ENCODE results near the gene TEX14.
A peak's percentile ranks its signal among the peaks of the same experiment; 100 is the strongest.
"Not testable (repeated sequence)": the region's sequence is repeated elsewhere in the genome, so short reads cannot be mapped to it uniquely, and the experiment has no call there.

TEX14 gene

GRCh38 chr17:58565389-58566311 is 126.2 kb downstream of the TEX14 start:
- no peak for DNase-seq (ENCODE audit: low spot score)

DNA sequence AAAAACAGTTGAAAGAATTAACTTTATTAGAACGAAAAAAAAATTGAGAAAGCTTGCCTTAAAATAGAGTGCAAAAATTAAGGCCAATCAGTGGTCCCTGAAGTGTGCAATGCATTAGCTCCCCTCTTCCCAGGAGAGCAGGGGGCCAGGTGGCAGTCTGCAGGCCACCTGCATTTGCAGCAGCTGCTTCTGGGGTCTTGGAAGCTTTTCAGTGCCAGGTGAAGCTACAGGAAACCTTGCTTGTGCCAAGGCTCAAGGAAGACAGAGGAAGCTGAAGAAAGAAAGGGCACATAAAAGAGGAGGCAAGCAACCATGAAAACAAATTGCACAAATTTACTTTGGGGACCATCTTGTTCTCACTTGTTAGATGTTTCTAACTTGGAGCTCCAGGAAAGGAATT is 126.9 kb downstream of the TEX14 start:
- no peak for DNase-seq (ENCODE audit: low spot score)

DNA sequence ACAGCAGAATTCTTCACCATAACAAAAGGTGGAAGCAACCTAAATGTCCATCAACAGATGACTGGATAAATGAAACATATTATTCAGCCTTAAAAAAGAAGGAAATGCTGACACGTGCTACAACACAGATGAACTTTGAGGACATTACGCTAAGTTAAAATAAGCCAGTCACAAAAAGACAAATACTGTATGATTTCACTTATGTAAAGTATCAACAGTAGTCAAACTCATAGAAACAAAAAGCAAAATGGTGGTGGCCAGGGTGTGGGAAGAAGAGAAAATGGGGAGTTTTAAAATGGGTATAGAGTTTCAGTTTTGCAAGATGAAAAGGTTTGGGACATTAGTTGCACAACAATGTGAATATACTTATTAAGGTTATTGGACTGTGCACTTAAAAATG is 127.6 kb downstream of the TEX14 start:
- DNase-seq (ENCODE audit: low spot score): no peak

GRCh38 chr17:58560511-58560910 is 131.3 kb downstream of the TEX14 start:
- no peak for DNase-seq (ENCODE audit: low spot score)

- DNase-seq (ENCODE audit: low spot score): no peak
These were observed 133.9 kb downstream of the TEX14 start for GRCh38 chr17:58557981-58558380.

- DNase-seq (ENCODE audit: low spot score): no peak
These were observed 135.0 kb downstream of the TEX14 start for GRCh38 chr17:58556833-58557250.

- not testable (repeated sequence) for DNase-seq (ENCODE audit: low spot score)
These were observed 136.7 kb downstream of the TEX14 start for GRCh38 chr17:58555109-58555508.

DNA sequence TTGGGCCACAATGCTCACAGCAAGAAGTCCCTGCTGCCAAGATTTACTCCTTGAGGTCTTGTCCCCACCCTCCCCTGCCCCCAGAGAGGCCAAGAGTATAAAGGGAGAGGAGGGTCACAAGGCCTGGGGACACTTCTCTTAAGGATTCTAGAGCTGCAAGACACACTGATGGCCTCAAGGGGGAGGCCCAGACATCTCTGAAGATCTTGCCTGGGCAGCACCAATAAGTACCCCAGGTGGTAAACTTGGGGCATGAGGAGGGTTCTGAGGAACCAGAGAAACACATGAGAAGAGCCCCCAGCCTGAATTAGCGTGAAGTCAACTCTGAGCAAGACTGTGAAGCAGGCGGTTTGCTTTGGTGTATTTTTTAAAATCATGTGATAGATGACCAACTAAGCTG is 150.6 kb downstream of the TEX14 start:
- DNase-seq (ENCODE audit: low spot score): no peak

- no peak for DNase-seq (ENCODE audit: low spot score)
These were observed 152.1 kb downstream of the TEX14 start for GRCh38 chr17:58539698-58540097.

DNA sequence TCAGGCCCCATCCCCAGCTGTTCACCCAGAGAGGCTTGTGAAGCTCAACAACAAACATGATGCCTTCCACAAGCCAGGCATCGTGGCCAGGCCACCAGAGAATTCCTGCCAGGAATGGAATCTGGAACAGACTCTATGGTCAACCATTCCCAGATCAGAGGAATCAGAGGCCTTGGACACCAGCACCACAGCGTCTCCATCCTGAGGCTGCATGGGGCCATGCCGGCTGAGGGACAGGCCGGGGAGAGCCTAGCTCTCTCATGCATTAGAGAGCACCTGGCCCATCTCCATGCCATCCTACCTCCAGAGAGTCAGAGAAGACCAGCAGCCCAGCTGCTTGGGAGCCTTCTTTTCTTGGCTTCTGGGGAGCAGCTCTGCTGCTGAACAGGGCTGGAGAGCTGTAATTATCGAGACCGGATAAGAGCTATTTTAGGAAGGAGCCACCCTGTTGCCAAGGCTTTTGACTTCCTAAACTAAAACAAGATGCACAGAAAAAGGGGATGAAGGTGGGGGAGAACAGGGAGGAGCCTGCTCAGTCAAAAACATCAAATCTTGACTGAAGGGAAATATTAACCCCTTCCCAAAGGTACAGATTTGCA is 152.9 kb downstream of the TEX14 start:
- DNase-seq (ENCODE audit: low spot score): no peak

GRCh38 chr17:58537266-58537665 is 154.6 kb downstream of the TEX14 start:
- DNase-seq (ENCODE audit: low spot score): no peak

DNA sequence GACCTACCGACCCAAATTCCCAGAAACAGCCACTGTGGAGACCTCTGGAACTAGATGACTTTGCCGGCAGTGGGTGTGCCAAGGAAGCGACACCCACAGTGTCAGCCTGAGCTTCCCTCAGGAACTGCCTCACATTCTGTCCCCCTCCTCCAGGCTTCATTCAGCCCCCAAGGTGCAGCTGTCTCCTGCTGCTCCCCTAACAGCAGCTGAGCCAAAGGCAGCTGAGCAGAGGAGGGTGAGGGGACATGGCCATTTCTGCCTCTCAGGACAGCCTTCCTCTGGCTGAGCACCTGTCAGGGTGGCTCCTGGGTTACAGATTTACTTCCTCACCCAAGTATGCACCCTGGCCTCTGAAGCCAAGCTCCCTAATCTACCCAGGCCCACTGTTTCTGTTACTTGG is 155.3 kb downstream of the TEX14 start:
- DNase-seq (ENCODE audit: low spot score): no peak

DNA sequence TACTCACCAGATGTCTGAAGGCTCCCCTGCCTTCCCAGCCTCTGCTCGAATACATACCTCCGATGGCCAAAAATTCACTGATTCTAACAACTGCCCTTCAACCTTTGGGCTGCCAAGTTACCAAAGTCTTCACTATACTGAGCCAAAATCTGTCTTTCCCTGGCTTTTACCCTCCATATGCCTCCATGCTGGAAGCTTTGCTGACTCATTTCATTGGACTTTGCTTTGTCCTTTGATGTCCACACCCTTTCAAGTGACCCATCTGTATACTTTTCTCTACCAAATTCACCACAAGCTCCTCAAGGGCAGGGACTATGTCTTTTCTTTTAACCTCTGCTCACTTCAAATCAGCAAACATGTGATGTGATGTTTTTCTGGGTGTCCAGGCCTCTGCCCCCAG is 156.4 kb downstream of the TEX14 start:
- no peak for DNase-seq (ENCODE audit: low spot score)

GRCh38 chr17:58534901-58535421 is 156.9 kb downstream of the TEX14 start:
- no peak for DNase-seq (ENCODE audit: low spot score)

- no peak for DNase-seq (ENCODE audit: low spot score)
These were observed 157.5 kb downstream of the TEX14 start for GRCh38 chr17:58534331-58534730.

GRCh38 chr17:58533616-58534188 is 158.1 kb downstream of the TEX14 start:
- no peak for DNase-seq (ENCODE audit: low spot score)

- DNase-seq (ENCODE audit: low spot score): no peak
These were observed 159.3 kb downstream of the TEX14 start for GRCh38 chr17:58532555-58532951.

- DNase-seq (ENCODE audit: low spot score): peak; percentile 84
These were observed 159.9 kb downstream of the TEX14 start for GRCh38 chr17:58531661-58532554.

GRCh38 chr17:58531122-58531521 is 160.7 kb downstream of the TEX14 start:
- DNase-seq (ENCODE audit: low spot score): no peak

GRCh38 chr17:58530655-58531054 is 161.2 kb downstream of the TEX14 start:
- DNase-seq (ENCODE audit: low spot score): no peak

GRCh38 chr17:58529275-58529674 is 162.6 kb downstream of the TEX14 start:
- no peak for DNase-seq (ENCODE audit: low spot score)

GRCh38 chr17:58528443-58528842 is 163.4 kb downstream of the TEX14 start:
- no peak for DNase-seq (ENCODE audit: low spot score)

Data from ecto neural progenitor cell (in vitro differentiated cells).